ENCODE measurements around the gene PCBP3. TPM values are rescaled to one million over a fixed set of nuclear protein-coding genes. Genes with fewer than 3 reads are reported as not detected.
"Not testable (repeated sequence)": the region's sequence is repeated elsewhere in the genome, so short reads cannot be mapped to it uniquely, and the experiment has no call there.

Gene PCBP3
- total and polyA plus RNA-seq, 3 experiments from 2014 or later, result 0.31 to 0.38 (median 0.35) TPM

DNA sequence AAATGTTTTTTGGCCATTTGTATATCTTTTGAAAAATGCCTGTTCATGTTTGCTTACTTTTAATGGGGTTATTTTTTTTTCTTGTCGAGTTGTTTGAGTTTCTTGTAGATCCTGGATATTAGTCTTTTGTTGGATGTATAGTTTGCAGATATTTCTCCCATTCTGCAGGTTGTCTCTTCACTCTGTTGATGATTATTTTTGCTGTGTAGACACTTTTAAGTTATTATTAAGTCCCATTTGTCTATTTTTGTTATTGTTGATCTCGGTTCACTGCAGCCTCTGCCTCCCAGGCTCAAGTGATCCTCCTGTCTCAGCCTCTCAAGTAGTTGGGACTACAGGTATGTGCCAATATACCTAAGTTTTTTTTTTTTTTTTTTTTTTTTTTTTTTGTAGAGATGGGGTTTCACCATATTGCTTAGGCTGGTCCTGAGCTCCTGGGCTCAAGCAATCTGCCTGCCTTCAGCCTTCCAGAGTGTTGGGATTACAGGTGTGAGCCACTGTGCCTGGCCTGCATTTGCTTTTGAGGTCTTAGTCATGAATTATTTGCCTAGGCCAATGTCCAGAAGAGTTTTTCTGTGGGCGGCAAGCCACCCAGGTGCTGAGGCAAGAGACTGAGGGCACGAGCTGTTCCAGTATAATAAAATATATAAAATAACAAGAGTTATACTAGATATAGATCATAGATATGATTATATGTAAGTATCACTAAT is 18.5 kb downstream of the PCBP3 start:
- H3K4me1 Mint-ChIP-seq; H3K4me3 Mint-ChIP-seq; H3K4me3 ChIP-seq (ENCODE audit: low read length); H3K9me3 ChIP-seq (ENCODE audit: low read length); H3K27ac Mint-ChIP-seq; H3K4me1 ChIP-seq (ENCODE audit: insufficient read depth, low read length); H3K27ac ChIP-seq (ENCODE audit: low read depth, low read length); CTCF ChIA-PET; H3K36me3 ChIP-seq (ENCODE audit: insufficient read depth, low read length); DNase-seq; H3K27me3 ChIP-seq (ENCODE audit: insufficient read depth, low read length, poor library complexity, severe bottlenecking): not testable (repeated sequence)
- POLR2A ChIA-PET, result interaction anchor here (0.6 kb wide), 1 partner anchor 58 kb away, joined by 8 read pairs; no protein-coding TSS in a partner anchor
- Mint-ChIP-seq H3K36me3 (peaks cover 0 to 18% (median 0%) of the 10 kb centered on the region in 3 donors), H3K9me3 (peaks cover 10 to 22% (median 19%) of the 10 kb centered on the region in 5 donors), H3K27me3 (peaks cover 27 to 53% of the 10 kb centered on the region in 2 donors)

DNA sequence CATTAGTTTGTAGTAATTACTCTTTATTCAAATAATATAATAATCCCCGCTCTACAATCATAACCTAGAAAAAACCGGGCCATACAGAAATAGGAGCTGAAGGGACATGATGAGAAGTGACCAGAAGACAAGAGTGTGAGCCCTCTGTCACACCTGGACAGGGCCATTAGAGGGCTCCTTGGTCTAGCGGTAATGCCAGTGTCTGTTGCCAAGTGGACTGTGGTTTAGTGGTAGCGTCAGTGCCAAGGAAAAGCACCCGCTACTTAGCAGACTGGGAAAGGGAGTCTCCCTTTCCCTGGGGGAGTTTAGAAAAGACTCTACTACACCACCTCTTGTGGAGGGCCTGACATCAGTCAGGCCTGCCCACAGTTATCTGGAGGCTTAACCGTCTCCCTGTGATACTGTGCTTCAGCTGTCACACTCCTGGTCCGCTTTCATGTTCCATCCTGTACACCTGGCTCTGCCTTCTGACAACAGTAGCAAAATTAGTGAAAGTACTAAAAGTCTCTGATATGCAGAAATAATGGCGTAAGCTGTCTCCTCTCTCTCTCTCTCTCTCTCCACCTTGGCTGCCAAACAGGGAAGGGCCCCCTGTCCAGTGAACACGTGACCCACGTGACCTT is 19.2 kb downstream of the PCBP3 start:
- ChIA-PET CTCF (interaction anchor here (0.6 kb wide), 1 partner anchor 779 kb away, joined by 3 read pairs; no protein-coding TSS in a partner anchor), POLR2A (interaction anchor here (0.6 kb wide), 1 partner anchor 58 kb away, joined by 8 read pairs; no protein-coding TSS in a partner anchor)
- not testable (repeated sequence) for H3K4me1 ChIP-seq (ENCODE audit: insufficient read depth, low read length); H3K27ac Mint-ChIP-seq; H3K36me3 ChIP-seq (ENCODE audit: insufficient read depth, low read length); H3K27ac ChIP-seq (ENCODE audit: low read depth, low read length); H3K4me3 Mint-ChIP-seq; H3K4me3 ChIP-seq (ENCODE audit: low read length); H3K27me3 ChIP-seq (ENCODE audit: insufficient read depth, low read length, poor library complexity, severe bottlenecking); H3K4me1 Mint-ChIP-seq; DNase-seq; H3K9me3 ChIP-seq (ENCODE audit: low read length)
- Mint-ChIP-seq H3K9me3 (peaks cover 15 to 28% (median 24%) of the 10 kb centered on the region in 5 donors), H3K27me3 (peaks cover 25 to 48% of the 10 kb centered on the region in 2 donors), H3K36me3 (peaks cover 0 to 21% (median 0%) of the 10 kb centered on the region in 3 donors)

DNA sequence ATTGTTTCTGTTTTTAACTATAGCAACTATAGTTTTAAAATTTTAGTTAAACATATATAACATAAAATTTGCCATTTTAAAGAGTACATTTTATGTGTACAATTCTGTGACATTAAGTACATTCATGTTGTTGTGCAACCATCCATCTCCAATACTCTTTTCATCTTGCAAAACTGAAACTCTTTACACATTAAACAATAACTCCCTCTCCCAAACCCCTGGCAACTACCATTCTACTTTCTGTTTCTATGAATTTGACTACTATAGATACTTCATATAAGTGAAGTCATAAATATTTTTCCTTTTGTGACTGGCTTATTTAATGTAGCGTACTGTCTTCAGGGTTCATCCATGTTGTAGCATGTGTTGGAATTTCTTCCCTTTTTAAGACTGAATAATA is 25.9 kb downstream of the PCBP3 start:
- no peak overlapping the region for H3K4me3 ChIP-seq (ENCODE audit: low read length)
- H3K27ac ChIP-seq (ENCODE audit: low read depth, low read length), result no peak overlapping the region
- Mint-ChIP-seq H3K27me3 (peaks cover 15 to 53% of the 10 kb centered on the region in 2 donors), H3K4me1 (no peaks in the 10 kb centered on the region), H3K4me3 (no peak overlapping the region), H3K27ac (no peak overlapping the region), H3K9me3 (peaks cover 18 to 41% (median 31%) of the 10 kb centered on the region in 5 donors), H3K36me3 (peaks cover 0 to 23% (median 0%) of the 10 kb centered on the region in 3 donors)
- ChIA-PET CTCF (no interaction called here), POLR2A (no interaction called here)
- no peaks in the 10 kb centered on the region for H3K36me3 ChIP-seq (ENCODE audit: insufficient read depth, low read length)
- H3K4me1 ChIP-seq (ENCODE audit: insufficient read depth, low read length), result no peaks in the 10 kb centered on the region
- H3K27me3 ChIP-seq (ENCODE audit: insufficient read depth, low read length, poor library complexity, severe bottlenecking), result no peaks in the 10 kb centered on the region
- no peak for DNase-seq
- H3K9me3 ChIP-seq (ENCODE audit: low read length), result no peaks in the 10 kb centered on the region

DNA sequence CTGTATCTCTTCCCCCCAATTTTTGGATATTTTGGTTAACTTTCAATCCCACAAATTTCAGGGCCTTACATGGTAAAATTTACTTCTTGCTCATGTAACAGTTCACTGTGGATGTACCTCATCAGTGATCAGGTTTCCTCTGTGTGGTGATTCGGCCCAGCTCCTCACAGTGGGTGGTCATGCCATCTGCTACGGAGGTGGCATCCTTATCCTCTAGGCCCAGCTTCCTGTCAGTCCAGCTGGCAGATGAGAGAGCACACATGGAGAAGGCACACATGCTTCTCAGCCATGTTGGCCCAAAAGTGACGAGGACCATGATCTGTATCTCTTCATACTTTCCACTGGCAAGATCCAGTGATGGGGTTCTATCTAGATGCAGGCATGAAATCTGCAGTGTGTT is 27.2 kb downstream of the PCBP3 start:
- H3K36me3 Mint-ChIP-seq, result peaks cover 0 to 17% (median 0%) of the 10 kb centered on the region in 3 donors
- POLR2A ChIA-PET, result no interaction called here

DNA sequence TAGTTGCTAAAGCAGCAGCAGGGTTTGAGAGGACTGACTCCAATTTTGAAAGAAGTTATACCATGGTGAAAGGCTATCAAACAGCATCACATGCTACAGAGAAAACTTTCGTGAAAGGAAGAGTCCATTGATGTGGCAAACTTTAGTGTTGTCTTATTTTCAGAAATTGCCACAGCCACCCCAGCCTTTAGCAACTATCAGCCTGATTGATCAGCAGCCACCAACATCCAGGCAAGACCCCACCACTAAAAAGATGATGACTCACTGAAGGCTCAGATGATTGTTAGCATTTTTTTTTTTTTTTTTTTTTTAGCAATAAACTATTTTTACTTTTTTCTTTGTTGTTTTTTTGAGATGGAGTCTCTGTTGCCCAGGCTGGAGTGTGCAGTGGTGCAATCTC is 35.3 kb downstream of the PCBP3 start:
- H3K4me1 ChIP-seq (ENCODE audit: insufficient read depth, low read length); H3K9me3 Mint-ChIP-seq; H3K36me3 Mint-ChIP-seq; H3K27ac Mint-ChIP-seq; CTCF ChIA-PET; H3K27ac ChIP-seq (ENCODE audit: low read depth, low read length); H3K4me3 Mint-ChIP-seq; POLR2A ChIA-PET; DNase-seq; H3K27me3 ChIP-seq (ENCODE audit: insufficient read depth, low read length, poor library complexity, severe bottlenecking); H3K36me3 ChIP-seq (ENCODE audit: insufficient read depth, low read length); H3K4me1 Mint-ChIP-seq; H3K4me3 ChIP-seq (ENCODE audit: low read length); H3K9me3 ChIP-seq (ENCODE audit: low read length): not testable (repeated sequence)
- peaks cover 8 to 40% of the 10 kb centered on the region in 2 donors for H3K27me3 Mint-ChIP-seq

More for the DNA sequence above, 27.2 kb downstream of the PCBP3 start:
- H3K27ac Mint-ChIP-seq, result no peak overlapping the region
- no peak overlapping the region for H3K4me3 Mint-ChIP-seq
- H3K4me3 ChIP-seq (ENCODE audit: low read length), result no peak overlapping the region
- CTCF ChIA-PET, result no interaction called here
- DNase-seq, result no peak
- peaks cover 7 to 48% of the 10 kb centered on the region in 2 donors for H3K27me3 Mint-ChIP-seq
- H3K9me3 Mint-ChIP-seq, result peaks cover 18 to 35% (median 26%) of the 10 kb centered on the region in 5 donors
- H3K27me3 ChIP-seq (ENCODE audit: insufficient read depth, low read length, poor library complexity, severe bottlenecking), result no peaks in the 10 kb centered on the region
- H3K36me3 ChIP-seq (ENCODE audit: insufficient read depth, low read length), result no peaks in the 10 kb centered on the region
- H3K4me1 ChIP-seq (ENCODE audit: insufficient read depth, low read length), result no peaks in the 10 kb centered on the region
- no peak overlapping the region for H3K27ac ChIP-seq (ENCODE audit: low read depth, low read length)
- no peaks in the 10 kb centered on the region for H3K9me3 ChIP-seq (ENCODE audit: low read length)
- H3K4me1 Mint-ChIP-seq, result no peaks in the 10 kb centered on the region

DNA sequence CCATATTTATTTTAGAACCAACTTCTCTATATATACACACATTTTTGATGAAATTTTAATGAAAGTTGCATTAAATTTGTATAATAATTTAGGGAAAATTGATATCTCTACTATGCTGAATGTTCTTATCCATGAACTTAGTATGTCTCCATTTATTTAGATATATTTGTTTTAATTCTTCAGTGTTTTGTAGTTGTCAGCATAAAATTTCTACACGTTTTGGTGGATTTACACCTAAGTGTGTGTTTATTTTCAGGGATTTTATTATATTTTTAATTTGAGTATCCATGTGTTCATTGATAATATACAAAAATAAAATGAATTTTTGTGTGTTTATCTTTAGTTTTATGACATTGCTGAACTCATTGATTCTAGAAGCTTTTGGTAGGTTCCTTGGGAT is 36.7 kb downstream of the PCBP3 start:
- Histone ChIP-seq H3K27me3 (ENCODE audit: insufficient read depth, low read length, poor library complexity, severe bottlenecking) (no peaks in the 10 kb centered on the region), H3K4me1 (ENCODE audit: insufficient read depth, low read length) (no peaks in the 10 kb centered on the region), H3K9me3 (ENCODE audit: low read length) (no peaks in the 10 kb centered on the region), H3K27ac (ENCODE audit: low read depth, low read length) (no peak overlapping the region), H3K4me3 (ENCODE audit: low read length) (no peak overlapping the region), H3K36me3 (ENCODE audit: insufficient read depth, low read length) (no peaks in the 10 kb centered on the region)
- Mint-ChIP-seq H3K4me1 (no peaks in the 10 kb centered on the region), H3K36me3 (peaks cover 0 to 2% (median 0%) of the 10 kb centered on the region in 3 donors), H3K9me3 (peaks cover 0 to 3% (median 2%) of the 10 kb centered on the region in 5 donors), H3K27me3 (peaks cover 8 to 48% of the 10 kb centered on the region in 2 donors), H3K27ac (no peak overlapping the region), H3K4me3 (no peak overlapping the region)
- ChIA-PET POLR2A (no interaction called here), CTCF (no interaction called here)
- DNase-seq, result no peak

DNA sequence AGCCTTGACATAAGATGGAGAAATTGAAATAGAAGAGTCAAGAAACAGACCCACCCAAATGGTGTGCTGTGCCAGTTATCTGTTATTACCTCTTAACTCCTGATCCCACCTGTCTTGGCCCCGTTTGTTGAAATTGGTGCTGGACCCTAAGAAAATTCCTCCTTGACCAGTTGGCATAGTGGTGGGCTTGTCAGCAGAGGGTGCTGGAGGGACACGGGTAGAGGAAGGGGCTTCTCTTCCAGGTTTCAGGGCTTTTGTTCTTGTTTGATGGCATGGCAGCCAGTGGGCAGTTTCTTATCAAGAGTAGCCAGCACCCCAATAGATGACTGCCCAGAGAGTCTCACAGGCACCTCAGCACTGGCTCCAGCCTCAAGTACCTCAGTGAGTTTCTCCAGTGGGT is 51.6 kb downstream of the PCBP3 start:
- H3K27me3 ChIP-seq (ENCODE audit: insufficient read depth, low read length, poor library complexity, severe bottlenecking), result no peaks in the 10 kb centered on the region
- Mint-ChIP-seq H3K9me3 (no peaks in the 10 kb centered on the region), H3K4me3 (no peak overlapping the region), H3K36me3 (peaks cover 0 to 3% (median 0%) of the 10 kb centered on the region in 3 donors), H3K27me3 (peaks cover 10 to 12% of the 10 kb centered on the region in 2 donors), H3K27ac (no peak overlapping the region), H3K4me1 (peaks cover 4 to 12% (median 9%) of the 10 kb centered on the region in 3 donors)
- H3K4me1 ChIP-seq (ENCODE audit: insufficient read depth, low read length), result peaks cover 7% of the 10 kb centered on the region
- no peaks in the 10 kb centered on the region for H3K9me3 ChIP-seq (ENCODE audit: low read length)
- POLR2A ChIA-PET, result no interaction called here
- CTCF ChIA-PET, result no interaction called here
- no peak for DNase-seq
- no peaks in the 10 kb centered on the region for H3K36me3 ChIP-seq (ENCODE audit: insufficient read depth, low read length)
- no peak overlapping the region for H3K27ac ChIP-seq (ENCODE audit: low read depth, low read length)
- H3K4me3 ChIP-seq (ENCODE audit: low read length), result no peak overlapping the region

DNA sequence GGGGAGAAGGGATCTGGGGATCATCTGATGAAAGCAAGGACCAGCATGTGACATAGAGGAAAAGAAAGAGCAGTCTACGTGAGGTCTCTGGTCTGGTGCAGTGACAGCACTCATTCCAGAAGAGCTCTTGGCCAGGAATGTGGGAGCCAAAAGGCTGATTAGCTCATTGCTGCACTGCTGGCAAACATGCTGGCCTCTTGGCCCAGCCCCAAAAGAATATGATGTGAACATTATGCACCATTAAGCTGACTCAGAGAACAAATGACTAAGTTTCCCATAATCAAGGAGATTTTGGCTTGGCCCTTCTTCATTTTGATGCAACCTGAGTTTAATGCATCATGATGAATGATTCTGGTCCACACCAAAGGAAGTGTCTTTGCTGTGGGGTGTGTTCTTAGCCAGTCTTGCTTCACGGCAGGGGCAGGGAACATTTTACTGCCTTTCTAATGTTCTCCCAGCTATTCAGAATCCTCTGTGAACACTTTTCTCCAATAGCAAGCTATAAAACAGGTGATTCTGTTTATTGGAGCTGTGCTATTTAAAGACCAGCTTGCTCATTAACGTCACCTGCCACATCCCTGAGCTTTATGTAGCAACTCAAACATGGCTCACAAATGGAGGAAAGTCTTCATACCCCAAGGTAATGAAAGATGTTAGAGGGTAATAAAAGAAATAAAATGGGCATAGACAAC is 55.1 kb downstream of the PCBP3 start:
- ChIA-PET POLR2A (no interaction called here), CTCF (no interaction called here)
- DNase-seq, result no peak
- peak overlapping the region in 2 of 8 donors; percentile 7 to 37 for H3K27ac Mint-ChIP-seq
- H3K4me3 ChIP-seq (ENCODE audit: low read length), result no peak overlapping the region
- no peak overlapping the region for H3K27ac ChIP-seq (ENCODE audit: low read depth, low read length)
- no peak overlapping the region for H3K4me3 Mint-ChIP-seq
- no peaks in the 10 kb centered on the region for H3K27me3 ChIP-seq (ENCODE audit: insufficient read depth, low read length, poor library complexity, severe bottlenecking)
- H3K36me3 Mint-ChIP-seq, result peaks cover 0 to 3% (median 0%) of the 10 kb centered on the region in 3 donors
- H3K4me1 Mint-ChIP-seq, result peaks cover 4 to 12% (median 9%) of the 10 kb centered on the region in 3 donors
- no peaks in the 10 kb centered on the region for H3K9me3 ChIP-seq (ENCODE audit: low read length)
- H3K4me1 ChIP-seq (ENCODE audit: insufficient read depth, low read length), result peaks cover 7% of the 10 kb centered on the region
- H3K36me3 ChIP-seq (ENCODE audit: insufficient read depth, low read length), result no peaks in the 10 kb centered on the region
- no peaks in the 10 kb centered on the region for H3K9me3 Mint-ChIP-seq
- peaks cover 4 to 7% of the 10 kb centered on the region in 2 donors for H3K27me3 Mint-ChIP-seq
